KG1 (cell line): ENCODE measurements around the gene IFFO2.
"Not testable (repeated sequence)": the region's sequence is repeated elsewhere in the genome, so short reads cannot be mapped to it uniquely, and the experiment has no call there.

Experiments
- DNase-seq: peaks from one replicate; lab custom pipeline; 2025; lab: John Stamatoyannopoulos, UW

Gene IFFO2

DNA sequence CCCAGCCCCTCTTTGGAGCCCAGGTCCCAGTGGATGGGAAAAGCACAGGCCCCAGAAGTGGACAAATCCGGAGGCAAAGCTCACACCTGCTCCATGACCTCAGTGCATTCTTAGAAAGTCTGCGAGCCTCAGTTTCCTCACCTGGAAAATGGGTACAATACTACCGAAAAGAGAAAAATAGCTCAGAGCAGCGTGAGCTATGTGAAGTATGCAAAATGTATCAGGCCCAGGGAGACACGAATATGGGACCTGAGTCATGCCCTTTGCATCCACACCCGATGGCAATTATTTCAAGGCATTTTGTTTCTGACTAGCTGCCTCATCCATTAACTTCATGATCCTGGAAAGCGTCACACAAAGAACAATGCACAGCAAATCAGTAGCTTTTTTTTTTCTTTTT, 63.4 kb downstream of the IFFO2 start:
- no peak for DNase-seq

DNA sequence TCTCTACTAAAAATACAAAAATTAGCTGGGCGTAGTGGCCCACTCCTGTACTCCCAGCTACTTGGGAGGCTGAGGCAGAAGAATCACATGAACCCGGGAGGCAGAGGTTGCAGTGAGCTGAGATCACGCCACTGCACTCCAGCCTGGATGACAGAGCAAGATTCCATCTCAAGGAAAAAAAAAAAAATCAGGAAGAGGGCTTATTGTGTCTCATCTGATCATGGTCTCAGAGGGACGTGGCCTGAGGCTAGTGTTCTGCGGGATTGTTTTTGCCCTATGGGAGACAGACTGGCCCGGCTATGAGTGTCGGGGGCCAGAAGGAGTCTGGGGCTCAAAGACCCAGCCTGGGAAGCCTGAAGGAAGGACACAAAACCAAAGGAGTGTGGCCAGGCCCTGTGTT, 64.6 kb downstream of the IFFO2 start:
- not testable (repeated sequence) for DNase-seq

DNA sequence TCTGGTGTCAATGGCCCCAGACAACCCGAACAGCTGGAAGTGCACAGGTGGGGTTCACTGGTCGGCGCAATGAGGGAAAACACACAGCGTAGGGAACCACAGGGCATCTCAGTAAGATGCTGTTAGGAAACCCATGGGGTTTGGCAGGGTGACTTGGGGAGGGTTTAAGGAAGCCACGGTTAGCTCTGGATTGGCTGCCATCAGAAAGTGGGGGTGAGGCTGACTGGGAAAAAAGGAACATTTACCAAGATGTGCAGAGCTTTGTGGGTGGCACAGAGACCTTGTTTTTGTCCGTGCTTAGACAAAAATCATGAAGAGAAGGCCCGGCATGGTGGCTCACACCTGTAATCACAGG, 65.1 kb downstream of the IFFO2 start:
- no peak for DNase-seq

DNA sequence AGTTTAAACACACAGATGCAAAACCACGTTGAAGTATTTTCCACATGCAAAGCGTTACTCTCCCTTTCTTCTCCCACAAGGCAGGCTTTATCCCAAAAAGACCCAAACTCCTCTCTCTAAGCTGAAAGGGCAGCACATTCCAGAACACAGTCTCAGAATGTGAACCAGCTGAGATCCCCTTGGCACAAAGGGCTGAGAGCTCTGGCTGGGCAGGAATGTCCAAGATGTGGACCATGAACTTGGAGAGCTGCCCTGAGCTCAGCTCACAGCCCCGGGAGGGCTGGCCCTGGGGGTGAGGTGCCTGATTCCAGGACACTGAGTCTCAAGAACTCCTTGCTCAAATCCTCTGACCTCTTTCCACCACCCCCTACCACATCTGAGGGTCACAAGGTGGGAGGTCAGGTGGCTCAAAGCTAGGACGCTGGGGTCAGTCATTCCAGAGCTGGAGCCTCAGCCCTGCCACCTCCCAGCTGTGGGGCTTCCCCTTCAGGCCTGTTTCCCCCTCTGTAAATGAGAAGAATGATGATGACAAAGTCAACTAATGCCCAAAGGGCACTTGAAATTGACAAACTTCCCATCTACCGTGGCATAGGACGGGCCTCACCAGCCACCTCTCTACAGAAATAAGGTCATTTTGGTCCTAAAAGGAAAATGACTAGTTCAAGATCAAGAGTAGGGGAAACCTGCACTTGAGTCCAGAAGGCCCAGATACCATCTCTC, 65.6 kb downstream of the IFFO2 start:
- no peak for DNase-seq

DNA sequence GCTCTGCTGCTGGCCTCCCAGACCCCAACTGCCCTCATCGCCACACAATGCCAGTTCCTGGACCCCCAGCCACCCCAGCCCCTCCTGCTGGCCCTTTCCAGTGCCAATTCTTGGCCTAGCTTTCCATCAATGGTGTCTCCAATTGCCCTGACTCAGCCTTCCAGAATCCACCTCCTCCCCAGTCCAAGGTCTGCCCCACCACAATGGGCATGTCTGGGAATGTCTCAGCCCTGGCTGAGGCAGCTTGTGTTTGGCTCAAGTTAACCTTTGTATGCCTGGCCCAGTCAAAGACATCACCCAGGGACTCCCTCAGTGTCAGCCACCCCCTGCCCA, 70.5 kb downstream of the IFFO2 start:
- no peak for DNase-seq

DNA sequence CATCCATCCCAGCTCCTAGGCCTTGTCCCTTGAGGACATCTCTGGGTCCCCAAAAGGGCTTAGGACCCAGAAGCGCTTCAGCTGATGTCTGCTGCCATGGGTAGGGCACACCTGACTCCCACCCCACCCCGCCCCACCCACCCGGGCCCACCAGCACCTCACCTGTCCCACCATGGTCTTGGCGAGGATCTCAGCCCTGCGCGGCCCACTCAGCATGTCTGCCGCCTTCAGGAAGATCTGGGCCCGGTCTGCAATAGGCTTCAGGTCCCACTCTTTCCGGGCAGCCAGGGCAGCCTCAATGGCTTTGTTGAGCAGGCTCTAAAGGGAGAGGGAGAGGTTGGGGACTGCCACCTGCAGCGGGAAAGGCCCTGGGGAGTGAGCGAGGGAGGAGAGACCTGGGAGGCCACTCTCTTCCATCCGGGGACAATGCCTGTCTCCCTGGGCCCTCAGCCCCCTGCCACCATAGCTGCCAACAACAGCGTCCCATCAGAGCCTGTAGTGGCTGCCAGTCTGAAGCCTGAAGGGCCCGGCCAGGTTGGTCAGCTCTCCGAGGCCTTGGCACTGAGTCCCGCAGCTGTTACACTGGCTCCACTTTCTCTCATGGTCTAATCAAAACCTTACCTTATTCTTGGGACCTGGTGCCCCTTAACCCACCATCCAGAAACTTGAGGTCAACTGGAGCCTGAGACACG, 71.0 kb downstream of the IFFO2 start:
- DNase-seq, result no peak

DNA sequence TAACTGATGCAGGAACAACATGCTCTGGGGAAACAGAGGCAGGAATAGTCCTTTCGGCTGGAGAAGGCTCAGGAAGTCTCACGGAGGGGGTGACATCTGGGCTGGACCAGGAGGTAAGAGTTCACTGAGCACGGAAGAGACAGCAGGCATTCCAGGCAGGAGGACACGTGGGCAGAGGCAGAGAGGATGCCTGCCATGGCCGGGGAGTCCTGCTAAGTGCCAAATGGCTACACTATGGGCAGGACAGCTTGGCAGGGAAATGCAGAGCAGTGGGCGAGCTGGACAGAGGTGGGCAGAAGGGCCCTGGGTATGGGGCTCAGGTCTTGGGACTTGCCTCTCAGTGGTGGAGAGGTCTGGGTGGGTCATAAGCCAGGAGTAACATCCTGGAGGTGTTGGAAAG, 71.7 kb downstream of the IFFO2 start:
- no peak for DNase-seq

DNA sequence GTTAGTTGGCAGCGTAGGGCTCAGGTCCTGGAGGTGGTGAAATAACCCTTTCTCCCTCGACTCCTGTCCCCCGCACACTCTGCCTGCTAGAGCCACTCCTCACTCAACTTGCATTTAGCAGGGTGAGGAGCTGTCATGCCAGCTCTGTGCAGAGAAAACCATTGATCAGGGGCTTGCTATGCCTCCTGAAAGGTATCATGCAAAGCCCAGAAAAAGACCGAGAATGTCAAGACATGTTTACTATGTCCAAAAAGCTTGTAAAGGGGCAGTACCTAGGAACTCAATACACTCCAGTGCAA, 72.1 kb downstream of the IFFO2 start:
- no peak for DNase-seq

DNA sequence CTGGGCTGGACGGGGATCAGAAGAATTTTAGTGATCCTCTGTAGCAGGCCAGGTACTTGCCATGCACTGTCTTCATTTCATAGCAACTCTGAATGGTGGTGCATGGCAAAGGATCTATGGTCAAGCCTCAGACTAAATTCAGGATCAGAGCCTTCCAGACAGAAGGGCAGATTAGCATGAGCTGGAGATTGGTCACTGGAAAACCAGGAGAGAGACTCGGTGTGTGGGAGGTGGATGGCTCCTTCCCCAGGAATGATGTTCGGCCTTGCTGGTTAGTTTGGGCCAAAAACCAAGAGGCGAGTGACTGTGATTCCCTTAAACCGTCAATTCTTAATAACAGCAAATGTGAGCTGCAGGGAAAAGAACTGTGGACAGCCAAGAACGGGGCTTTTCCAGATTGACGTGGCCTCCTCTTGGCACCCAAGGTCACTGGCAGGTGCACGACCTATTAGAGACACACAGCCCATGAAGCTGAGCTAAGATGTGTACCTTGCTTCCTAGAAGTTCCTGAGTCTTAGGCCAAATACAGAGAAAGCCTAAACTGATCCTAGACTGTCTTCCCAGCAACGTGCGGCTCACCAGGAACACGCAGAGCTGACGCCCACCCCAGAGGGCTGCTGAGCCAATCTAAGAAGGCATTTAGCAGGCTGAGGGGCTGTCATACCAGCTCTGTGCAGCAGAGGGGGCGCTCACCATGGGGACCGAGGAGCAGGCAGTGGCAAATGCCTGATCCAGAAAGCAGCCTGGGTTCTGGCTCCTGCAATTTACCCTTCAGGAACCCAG, 72.6 kb downstream of the IFFO2 start:
- peak; percentile 10 for DNase-seq

DNA sequence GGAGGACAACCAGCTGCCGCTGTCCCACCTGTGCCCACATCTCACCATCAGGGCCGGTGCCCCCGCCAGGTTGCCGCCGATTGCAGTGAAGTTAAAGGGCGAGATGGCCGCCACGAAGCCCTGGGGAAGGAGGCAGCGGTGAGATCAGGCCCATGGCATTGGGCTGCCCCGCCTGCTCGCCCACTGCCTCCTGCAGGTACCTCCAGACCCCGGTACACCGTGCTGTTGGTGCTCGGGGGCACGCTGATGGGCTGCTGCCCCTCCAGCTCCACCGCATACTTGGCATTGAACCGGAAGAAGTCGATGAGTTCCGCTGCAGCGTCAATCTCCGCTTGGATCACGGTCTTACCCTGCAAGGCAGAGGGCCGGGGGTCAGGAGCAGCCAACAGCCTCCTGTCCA, 73.4 kb downstream of the IFFO2 start:
- no peak for DNase-seq

DNA sequence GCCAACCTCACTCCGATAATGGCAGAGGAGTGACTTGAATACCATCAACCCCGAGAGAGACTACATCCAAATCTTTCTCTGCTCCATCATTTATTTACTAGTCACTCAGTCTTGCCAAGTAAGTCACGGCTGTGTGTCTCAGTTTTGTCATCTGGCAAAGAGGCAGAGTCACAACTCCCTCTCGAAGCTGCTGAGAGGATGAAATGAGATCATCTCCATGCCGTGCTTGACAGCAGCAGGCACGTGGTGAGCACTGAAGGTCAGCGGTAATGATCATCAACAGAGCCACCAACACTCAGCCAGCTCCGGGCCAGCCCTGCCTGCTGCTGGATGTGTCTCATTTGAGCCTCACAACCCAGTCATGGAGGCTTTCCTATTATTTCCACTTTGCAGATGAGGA, 74.0 kb downstream of the IFFO2 start:
- DNase-seq, result no peak

DNA sequence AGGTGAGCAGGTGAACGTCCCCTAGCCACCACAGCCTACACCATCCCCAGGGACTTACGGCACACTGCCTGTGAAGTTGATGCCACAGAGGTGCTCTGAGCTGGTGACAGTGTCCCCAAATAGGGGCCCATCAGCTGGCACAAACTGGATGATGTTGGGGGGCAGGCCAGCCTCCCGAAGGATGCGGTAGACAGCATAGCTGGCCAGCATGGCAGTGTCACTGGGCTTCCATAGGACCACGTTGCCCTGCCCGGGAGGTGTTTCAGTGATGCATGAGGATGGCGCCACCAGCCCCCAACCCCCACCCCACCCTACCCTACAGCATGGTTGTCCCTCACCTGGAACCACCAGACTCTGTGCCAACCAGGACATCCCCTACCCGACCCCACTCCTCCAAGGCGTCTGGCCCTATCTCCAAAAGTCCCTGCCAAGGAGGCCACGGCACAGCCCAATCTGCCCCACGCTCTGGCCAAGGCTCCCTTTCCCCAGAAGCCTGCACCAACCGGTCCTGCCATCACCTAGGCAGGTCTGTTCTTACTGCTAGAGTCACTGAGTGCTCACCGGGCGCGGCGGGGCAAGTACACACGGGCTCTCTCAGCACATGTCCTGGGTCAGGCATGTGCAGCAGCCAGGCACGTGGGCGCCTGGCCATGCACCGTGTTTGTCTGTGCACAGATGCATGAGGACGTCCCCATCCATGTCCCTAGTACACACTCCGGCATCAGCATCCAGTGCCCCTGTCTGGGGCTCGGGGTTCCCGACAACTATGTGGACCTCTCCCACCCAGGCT, 74.6 kb downstream of the IFFO2 start:
- no peak for DNase-seq

DNA sequence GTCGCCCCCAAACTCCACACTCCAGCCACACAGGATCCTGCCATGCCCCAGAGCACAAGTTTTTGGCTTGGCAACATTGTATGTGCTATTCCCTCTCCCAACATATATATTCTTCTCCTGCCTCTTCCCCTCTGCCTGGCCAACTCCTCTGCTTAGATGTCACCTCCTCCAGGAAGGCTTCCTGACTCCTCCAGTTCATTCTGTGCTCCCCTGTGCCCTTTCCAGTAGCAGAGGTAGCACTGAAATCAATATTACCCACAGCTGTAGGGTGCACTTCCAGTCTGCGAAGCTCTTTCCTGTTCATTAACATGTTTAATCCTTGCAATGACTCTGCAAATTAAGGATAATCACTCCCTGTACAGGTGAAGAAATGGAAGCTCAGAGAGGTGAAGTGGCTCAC, 75.3 kb downstream of the IFFO2 start:
- no peak for DNase-seq

DNA sequence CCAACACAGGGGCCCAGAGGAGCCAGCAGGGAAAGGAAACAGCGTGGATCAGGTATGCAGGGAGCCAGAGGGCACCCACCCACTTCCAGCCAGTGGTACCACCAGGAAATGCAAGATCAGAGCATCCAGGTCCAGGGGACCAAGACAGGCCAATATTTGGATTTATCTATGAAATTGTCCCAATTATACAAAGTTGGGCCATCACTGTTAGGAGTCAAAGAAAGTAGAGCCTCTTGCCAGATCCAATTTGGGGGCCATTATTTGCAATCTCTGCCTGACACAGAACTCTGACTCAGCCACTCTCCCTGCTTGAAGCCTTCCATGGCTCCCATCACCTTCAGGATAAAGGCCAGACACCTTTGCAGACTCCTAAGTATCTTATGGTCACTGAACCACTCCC, 75.9 kb downstream of the IFFO2 start:
- DNase-seq, result no peak

DNA sequence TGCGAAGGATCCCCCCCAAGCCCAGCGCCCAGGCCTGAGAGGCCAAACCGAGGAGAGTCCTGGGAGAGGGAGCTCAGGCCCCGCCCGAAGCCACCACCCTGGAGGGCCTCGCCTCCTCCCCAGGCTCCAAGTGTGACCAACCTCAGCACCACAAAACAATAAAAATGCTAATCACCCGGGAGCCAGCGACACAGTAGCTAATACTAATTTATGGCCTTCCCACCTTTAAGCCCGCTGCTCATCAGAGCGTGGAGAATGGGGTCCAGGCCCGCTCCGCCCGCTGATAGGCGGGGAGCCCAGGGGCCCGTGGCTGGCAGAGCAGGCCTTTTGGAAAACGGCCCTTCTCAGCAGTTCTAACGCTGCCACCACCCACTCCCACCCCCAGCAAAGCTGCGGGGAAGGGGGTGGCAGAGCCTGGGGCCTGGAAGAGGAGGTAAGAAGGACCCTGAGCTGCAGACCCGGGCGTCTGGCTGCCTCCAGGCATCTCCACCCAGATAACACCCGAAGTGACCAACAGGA, 76.6 kb downstream of the IFFO2 start:
- no peak for DNase-seq

DNA sequence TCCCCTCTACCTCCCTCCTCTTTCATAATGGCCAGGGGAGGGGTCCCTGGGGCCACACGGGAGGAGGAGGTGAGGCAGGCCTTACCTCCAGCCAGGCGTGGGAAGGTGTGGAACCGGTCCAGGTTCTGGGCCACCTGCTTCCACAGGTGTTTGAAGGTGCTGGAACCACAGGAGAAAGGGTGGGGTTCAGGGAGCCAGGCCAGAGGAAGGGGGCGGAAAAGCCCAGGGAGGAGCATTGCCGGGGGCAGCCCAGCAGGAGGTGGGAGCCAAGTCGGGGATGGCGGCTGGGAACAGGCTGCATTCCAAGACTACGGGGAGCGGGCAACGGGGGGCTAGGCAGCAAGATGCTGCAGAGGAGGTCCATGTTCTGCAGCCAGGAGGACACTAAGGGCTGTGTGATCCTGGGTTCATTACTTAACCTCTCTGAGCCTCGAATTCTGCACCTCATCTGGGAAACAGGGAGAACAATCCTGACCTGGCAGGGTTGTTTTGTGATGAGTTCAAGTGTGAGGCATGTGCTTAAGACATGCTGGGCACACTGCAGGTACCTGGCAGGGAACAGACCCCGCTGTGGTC, 77.2 kb downstream of the IFFO2 start:
- DNase-seq, result no peak

DNA sequence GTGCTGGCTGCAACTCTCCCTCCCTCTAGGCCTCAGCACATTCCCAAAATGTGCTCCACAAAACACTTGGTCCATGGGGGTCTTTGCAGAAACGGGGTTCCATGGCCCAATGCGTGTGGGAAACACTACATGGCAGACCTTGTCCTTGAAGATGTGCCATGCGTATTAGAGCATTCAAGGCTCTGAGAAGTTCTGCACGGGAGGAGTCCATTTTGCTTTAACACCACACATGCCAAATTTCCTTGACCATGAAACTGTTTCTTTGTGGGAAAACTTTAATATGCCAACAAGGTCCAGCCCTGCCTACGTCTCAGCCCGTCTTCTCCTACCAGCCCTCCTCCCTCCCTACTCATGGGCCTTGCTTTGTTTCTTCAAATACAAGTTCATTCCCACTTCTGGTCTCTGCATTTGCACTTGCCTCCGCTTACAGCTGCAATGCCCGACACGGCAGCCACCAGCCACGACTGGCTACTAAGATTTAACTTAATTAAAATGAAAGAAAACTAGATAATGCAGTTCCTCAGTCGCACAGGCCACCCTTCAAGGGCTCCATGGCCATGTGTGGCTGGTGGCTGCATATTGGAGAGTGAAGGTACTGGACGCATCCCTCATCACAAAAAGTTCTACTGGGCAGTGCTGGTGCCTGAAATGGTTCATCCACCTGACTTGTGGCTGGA, 77.8 kb downstream of the IFFO2 start:
- DNase-seq, result no peak

DNA sequence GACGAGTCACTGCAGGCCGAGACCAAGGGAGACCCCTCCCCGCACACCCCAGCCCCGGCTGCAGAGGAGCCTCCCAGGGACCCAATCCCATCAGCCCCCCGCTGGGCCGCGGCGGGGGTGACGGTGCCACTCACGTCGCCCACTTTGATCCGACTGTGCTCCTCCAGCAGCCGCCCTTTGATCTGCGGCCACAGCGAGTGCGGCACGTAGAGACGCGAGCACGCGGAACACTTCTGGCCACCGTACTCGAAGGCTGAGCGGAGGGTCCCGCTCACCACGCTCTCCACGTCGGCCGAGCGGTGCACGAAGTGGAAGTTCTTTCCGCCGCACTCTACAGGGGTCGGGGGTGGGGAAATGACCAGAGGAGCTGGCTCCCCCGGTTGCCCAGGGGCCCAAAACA, 79.2 kb downstream of the IFFO2 start:
- DNase-seq, result no peak

DNA sequence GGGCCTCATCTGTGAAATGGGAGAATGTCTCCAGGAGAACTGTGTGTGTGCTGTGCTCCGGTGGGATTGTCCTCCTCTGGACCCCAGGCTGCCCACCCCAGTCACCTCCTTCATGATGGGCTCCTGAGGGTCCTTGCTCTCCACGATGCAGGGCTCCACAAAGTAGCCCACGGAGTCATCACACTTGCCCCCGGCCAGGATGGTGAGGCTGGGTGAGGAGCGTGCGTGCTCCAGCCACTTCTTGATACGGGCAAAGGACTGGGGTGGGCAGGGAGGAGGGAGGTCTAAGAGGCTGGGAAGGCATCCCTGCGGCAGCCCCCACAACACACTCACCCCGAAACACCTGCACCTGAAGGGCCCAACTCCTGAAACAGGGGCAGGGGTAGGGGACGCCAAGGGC, 80.3 kb downstream of the IFFO2 start:
- no peak for DNase-seq

DNA sequence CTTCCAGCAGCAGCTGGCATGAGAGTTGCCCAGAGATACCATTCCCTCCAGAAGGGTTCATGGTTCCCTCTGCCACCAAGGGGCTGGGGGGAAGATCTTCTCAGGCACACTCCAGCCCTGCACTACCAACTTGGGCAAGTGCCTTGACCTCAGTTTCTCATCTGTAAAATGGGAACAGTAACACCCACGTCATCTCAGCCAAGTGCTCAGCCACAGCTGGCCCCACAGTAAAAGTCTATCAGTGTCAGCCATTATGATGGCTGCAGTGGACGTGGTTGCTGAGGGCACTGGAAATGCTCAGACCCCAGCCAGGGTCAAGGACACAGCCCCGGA, 80.7 kb downstream of the IFFO2 start:
- DNase-seq, result no peak

DNA sequence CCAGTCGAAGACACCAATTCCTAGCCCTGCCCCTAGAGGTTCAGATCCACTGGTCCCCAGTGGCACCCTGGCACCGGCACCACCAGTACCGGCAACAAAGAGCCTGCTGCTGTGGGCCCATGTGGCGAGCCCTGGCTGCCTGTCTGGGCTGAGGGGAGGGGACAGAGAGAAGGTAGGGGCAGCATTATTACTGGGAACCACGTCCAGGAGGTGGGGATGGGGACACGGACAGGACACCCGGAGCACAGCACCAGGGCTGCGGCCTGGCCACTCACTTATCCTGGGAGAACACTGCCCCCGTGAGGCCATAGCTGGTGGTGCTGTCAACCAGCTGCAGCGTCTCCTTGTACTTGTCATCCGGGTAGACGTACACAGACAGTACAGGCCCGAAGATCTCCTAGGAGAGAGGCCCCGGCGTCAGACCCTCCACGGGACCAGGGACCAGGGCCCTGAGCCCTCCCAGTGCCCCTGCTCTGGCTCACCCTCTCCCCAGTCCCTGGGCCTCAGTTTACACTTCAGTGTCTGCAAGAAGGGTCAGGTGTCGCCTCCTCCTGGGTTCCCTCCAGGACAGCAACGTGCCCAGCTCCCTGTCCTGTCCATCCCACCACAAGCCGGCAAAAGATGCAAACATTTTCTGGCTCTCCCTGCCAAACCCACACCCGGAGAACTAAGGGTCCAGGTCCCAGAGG, 81.2 kb downstream of the IFFO2 start:
- DNase-seq, result peak; percentile 30
